Measurements from ENCODE around the gene PYGM. TPM values are rescaled to one million over a fixed set of nuclear protein-coding genes. Genes with fewer than 3 reads are reported as not detected.

PYGM gene
- 10 to 100 TPM in 1 of 7 donors, 1 to 10 TPM in 5, under 1 TPM in 1; 0.24 to 12.0 (median 3.1) TPM for total RNA-seq
- polyA plus RNA-seq: 1 to 10 TPM; 1.9 to 6.7 TPM
- long read RNA-seq, donor 1, partial matches to known transcripts: 2 of 3 reads
- long read RNA-seq, donor 1, other reads (novel, unspliced or antisense): 0 of 3 reads
- long read RNA-seq, donor 2: 0 reads
- long read RNA-seq, donor 3, transcript PYGM-201 (20 exons, 3,198 nt): major isoform, 6 of 10 reads
- long read RNA-seq, donor 3, partial matches to known transcripts: 3 of 10 reads
- long read RNA-seq, donor 3, other reads (novel, unspliced or antisense): 1 of 10 reads

DNA sequence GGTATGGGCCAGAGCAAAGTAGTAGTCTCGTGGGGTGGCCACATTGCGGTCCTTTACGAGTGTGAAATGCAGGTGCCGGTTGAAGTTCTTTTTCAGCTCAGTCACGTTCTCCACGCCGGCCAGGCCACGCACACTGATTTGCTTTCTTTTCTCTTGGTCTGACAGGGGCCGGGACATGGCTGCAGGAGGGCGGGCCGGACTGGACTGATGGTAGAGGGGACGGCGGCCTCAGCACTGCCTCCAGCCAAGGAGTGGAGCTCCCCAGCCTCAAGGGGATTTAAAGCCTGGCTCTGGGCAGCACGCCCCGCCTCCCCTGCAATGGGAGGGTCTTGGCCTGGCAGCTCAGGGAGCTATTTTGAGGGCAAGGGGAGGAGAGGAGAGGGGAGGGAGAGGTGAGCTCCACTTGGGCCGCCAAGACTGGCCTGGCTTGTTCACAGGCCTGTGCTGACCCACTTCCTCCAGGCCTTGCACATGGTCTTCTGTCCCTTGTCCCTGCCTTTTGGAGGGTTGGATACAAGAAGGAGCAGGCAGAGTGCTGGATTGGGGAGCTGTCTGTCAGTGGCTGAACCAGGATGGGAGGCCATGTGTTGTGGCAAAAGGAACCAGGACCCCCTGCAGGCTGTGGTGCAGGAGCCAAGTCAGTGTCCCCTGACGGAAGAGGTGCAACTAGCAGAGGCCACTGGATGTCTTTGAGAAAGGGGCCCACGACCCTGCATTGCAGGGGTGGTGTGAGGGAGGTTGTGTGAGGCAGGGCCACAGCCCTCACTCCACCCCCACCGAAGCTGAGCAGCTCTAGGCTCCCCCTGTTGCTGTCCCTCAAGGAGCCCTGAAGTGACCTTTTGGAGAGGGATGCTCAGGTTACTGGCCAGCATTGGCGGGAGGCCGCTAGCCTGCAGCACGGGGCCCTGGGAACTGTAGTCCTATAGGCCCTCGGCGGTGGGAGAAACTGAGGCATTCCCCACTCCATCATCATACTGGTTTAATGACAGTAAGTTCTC is at the start of gene PYGM:
PYGM (minus strand) TSS at position 253 of the 998 bp plus-strand sequence; CDS start at position 177, 76 bp downstream.
- TF ChIP-seq EP300 (IDR thresholded peaks at IDR 0.05) (no peak), POLR2A (IDR thresholded peaks at IDR 0.05) (no peak)
- TF ChIP-seq, protein P1, sequence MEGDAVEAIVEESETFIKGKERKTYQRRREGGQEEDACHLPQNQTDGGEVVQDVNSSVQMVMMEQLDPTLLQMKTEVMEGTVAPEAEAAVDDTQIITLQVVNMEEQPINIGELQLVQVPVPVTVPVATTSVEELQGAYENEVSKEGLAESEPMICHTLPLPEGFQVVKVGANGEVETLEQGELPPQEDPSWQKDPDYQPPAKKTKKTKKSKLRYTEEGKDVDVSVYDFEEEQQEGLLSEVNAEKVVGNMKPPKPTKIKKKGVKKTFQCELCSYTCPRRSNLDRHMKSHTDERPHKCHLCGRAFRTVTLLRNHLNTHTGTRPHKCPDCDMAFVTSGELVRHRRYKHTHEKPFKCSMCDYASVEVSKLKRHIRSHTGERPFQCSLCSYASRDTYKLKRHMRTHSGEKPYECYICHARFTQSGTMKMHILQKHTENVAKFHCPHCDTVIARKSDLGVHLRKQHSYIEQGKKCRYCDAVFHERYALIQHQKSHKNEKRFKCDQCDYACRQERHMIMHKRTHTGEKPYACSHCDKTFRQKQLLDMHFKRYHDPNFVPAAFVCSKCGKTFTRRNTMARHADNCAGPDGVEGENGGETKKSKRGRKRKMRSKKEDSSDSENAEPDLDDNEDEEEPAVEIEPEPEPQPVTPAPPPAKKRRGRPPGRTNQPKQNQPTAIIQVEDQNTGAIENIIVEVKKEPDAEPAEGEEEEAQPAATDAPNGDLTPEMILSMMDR (IDR thresholded peaks at IDR 0.05): no peak
- peak within 1 kb of the TSS; percentile 25 to 69 for H3K27ac ChIP-seq
- WGBS, 3 donors: 23 to 33% (median 25%) methylated on average over 24 of the region's 24 CpGs
- no peaks in the 10 kb centered on the region for H3K27me3 ChIP-seq
- H3K9me3 ChIP-seq: no peaks in the 10 kb centered on the region
- DNase-seq: peak; percentile 78 to 89 (median 78)
- H3K4me1 ChIP-seq (ENCODE audit: insufficient read depth): peaks cover 14% of the 10 kb centered on the region
- no peak within 1 kb of the TSS for H3K4me3 ChIP-seq
- H3K36me3 ChIP-seq: no peaks in the 10 kb centered on the region
- intact Hi-C loops (cut with DNase I): no loop called here

DNA sequence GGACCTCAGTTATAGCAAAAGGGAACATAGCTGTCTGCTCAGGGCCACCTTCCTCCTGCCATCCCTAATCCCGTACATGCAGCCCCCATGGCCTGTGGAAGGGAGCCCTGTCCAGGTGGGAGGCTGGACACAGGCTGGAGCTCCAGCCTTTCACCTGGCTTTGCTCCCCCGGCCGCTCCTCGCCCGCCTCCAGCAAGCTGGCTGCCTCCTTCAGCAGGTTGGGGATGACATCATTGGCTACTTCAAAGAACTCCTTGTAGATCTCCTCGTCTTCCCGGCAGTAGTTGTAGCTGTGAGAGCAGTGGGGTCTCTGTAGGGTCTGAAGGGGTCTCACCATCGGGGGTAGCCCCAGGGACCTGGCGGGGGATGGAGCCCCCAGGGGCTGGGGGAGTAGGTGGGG is 45.7 kb upstream of the PYGM start:
- no peaks in the 10 kb centered on the region for H3K36me3 ChIP-seq
- WGBS, 3 donors: 89 to 92% (median 91%) methylated on average over 9 of the region's 9 CpGs
- H3K4me3 ChIP-seq: no peak overlapping the region
- H3K27ac ChIP-seq: no peak overlapping the region
- H3K4me1 ChIP-seq (ENCODE audit: insufficient read depth): peaks cover 6% of the 10 kb centered on the region
- H3K27me3 ChIP-seq: no peaks in the 10 kb centered on the region
- intact Hi-C loops (cut with DNase I): no loop called here
- no peaks in the 10 kb centered on the region for H3K9me3 ChIP-seq
- no peak for TF ChIP-seq EP300 (IDR thresholded peaks at IDR 0.05)
- TF ChIP-seq, protein P1 (IDR thresholded peaks at IDR 0.05): no peak
- TF ChIP-seq POLR2A (IDR thresholded peaks at IDR 0.05): no peak
- no peak for DNase-seq

DNA sequence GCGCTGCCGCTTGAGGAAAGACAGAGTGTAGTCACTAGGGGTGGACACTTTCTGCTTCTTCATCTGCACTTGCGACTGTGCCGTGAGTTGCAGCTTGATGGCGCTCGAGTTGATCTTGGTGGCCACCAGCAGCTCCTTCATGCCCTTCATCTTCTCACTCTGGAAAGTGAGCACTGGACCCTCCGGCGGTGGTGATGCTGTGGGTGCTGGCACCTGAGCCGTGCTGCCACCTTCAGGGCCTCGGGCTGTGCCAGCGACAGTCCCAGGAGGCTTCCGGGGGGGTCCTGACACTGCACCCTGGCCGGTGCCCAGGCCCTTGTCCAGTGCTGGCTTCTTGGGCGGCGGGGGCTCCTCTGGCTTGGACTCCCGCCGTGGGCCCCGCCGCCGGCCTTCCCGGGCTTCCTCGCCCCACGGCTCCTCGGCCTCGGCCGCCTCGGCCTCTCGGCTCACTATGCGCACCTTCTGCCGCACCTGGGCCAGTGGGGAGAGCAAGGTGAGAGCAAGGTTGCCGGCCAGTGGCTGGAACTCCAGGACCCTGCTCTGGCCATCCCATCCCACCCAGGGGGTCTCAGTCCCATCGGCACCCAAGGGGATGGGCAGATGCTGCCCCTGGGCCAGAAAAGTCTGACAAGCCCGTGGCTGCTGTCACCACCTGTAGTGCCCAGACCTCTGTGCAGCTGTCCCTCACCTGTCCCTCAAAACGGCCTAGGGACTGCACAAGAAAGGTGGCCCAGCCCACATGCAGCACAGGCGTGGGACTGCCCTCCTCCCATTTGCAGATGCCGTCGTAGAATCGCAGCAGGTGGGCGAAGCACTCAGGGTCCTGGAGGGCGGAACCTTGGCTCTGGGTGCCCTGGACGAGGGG is 44.8 kb upstream of the PYGM start:
- peaks cover 5% of the 10 kb centered on the region for H3K4me1 ChIP-seq (ENCODE audit: insufficient read depth)
- no peak for TF ChIP-seq EP300 (IDR thresholded peaks at IDR 0.05)
- TF ChIP-seq, protein P1 (IDR thresholded peaks at IDR 0.05): no peak
- TF ChIP-seq POLR2A (IDR thresholded peaks at IDR 0.05): no peak
- H3K9me3 ChIP-seq: no peaks in the 10 kb centered on the region
- intact Hi-C loops (cut with DNase I): no loop called here
- peak in 3 of 5 donors; percentile 35 to 59 (median 53) for DNase-seq
- 85 to 91% (median 87%) methylated on average over 41 of the region's 41 CpGs for WGBS, 3 donors
- no peak overlapping the region for H3K4me3 ChIP-seq
- no peaks in the 10 kb centered on the region for H3K36me3 ChIP-seq
- no peaks in the 10 kb centered on the region for H3K27me3 ChIP-seq
- no peak overlapping the region for H3K27ac ChIP-seq
